KMS-11 (cell line): ENCODE results near the gene ARHGAP24.

Source experiments
- H2AFZ ChIP-seq: fragments of 200-600 bp; sonication (generic); 2 replicates; pipeline ENCODE4 v1.6.1; 2016; ENCODE audit warnings: antibody characterized with exemption, mixed run types, low read depth
- H3K27ac ChIP-seq: fragments of 200-600 bp; sonication (generic); 2 replicates; pipeline ENCODE4 v1.6.1; 2016; ENCODE audit warnings: mild to moderate bottlenecking, mixed run types
- H3K27me3 ChIP-seq: fragments of 200-600 bp; sonication (generic); 2 replicates; pipeline ENCODE4 v1.6.1; 2017; ENCODE audit warnings: mild to moderate bottlenecking, low read depth, mixed run types, moderate library complexity; ENCODE audit not compliant: insufficient read depth
- H3K36me3 ChIP-seq: fragments of 200-600 bp; sonication (generic); 2 replicates; pipeline ENCODE4 v1.6.1; 2017; ENCODE audit warnings: mild to moderate bottlenecking, mixed run types; ENCODE audit not compliant: insufficient read depth
- H3K4me1 ChIP-seq: fragments of 200-600 bp; sonication (generic); 2 replicates; pipeline ENCODE4 v1.6.1; 2016; ENCODE audit warnings: mild to moderate bottlenecking, low read depth, mixed run types; ENCODE audit not compliant: poor library complexity, severe bottlenecking
- H3K4me2 ChIP-seq: fragments of 200-600 bp; sonication (generic); 2 replicates; pipeline ENCODE4 v1.7.0; 2016; ENCODE audit warnings: mild to moderate bottlenecking, mixed run types
- H3K4me3 ChIP-seq: fragments of 200-600 bp; sonication (generic); IDR thresholded peaks from 2 replicates; pipeline ENCODE4 v1.6.1; 2017; ENCODE audit warnings: low read depth, low read length, mixed read lengths; ENCODE audit not compliant: insufficient read depth
- H3K79me2 ChIP-seq: fragments of 200-600 bp; sonication (generic); 2 replicates; pipeline ENCODE4 v1.6.1; 2016; ENCODE audit warnings: low read depth, mixed run types; ENCODE audit not compliant: insufficient read depth
- H3K9ac ChIP-seq: fragments of 200-600 bp; sonication (generic); 2 replicates; pipeline ENCODE4 v1.6.1; 2016; ENCODE audit warnings: mild to moderate bottlenecking, mixed run types
- H4K20me1 ChIP-seq: fragments of 200-600 bp; sonication (generic); 2 replicates; pipeline ENCODE4 v1.6.1; 2016; ENCODE audit warnings: mild to moderate bottlenecking, mixed run types; ENCODE audit not compliant: insufficient read depth
- CTCF ChIP-seq: fragments of 200-600 bp; sonication (generic); conservative IDR thresholded peaks from 2 replicates; pipeline ENCODE4 v1.6.1; 2017; ENCODE audit warnings: low read depth, mild to moderate bottlenecking, antibody characterized with exemption, low read length, moderate library complexity, mixed read lengths

Gene ARHGAP24

GRCh38 chr4:85717847-85718246 is 242.9 kb downstream of the ARHGAP24 start:
- Histone ChIP-seq H3K79me2 (no peaks in the 10 kb centered on the region), H3K4me1 (no peaks in the 10 kb centered on the region), H3K27me3 (no peaks in the 10 kb centered on the region), H4K20me1 (no peaks in the 10 kb centered on the region), H3K36me3 (no peaks in the 10 kb centered on the region), H3K4me3 (no peak overlapping the region), H3K9ac (no peak overlapping the region), H3K4me2 (no peak overlapping the region), H3K27ac (no peak overlapping the region), H2AFZ (no peak overlapping the region)
- no peak for TF ChIP-seq CTCF

- no peak overlapping the region for H3K27ac ChIP-seq
- no peak overlapping the region for H3K4me3 ChIP-seq
- H3K36me3 ChIP-seq: no peaks in the 10 kb centered on the region
- TF ChIP-seq CTCF: no peak
- no peaks in the 10 kb centered on the region for H3K27me3 ChIP-seq
- no peak overlapping the region for H2AFZ ChIP-seq
- no peak overlapping the region for H3K9ac ChIP-seq
- H3K79me2 ChIP-seq: no peaks in the 10 kb centered on the region
- H3K4me2 ChIP-seq: no peak overlapping the region
- no peaks in the 10 kb centered on the region for H3K4me1 ChIP-seq
- no peaks in the 10 kb centered on the region for H4K20me1 ChIP-seq
These were observed 245.8 kb downstream of the ARHGAP24 start for GRCh38 chr4:85720735-85721134.

GRCh38 chr4:85722401-85722800 is 247.5 kb downstream of the ARHGAP24 start:
- TF ChIP-seq CTCF: no peak
- Histone ChIP-seq H3K4me2 (no peak overlapping the region), H3K36me3 (no peaks in the 10 kb centered on the region), H3K79me2 (no peaks in the 10 kb centered on the region), H3K27ac (no peak overlapping the region), H3K4me1 (no peaks in the 10 kb centered on the region), H3K4me3 (no peak overlapping the region), H3K9ac (no peak overlapping the region), H2AFZ (no peak overlapping the region), H3K27me3 (no peaks in the 10 kb centered on the region), H4K20me1 (no peaks in the 10 kb centered on the region)

- Histone ChIP-seq H4K20me1 (no peaks in the 10 kb centered on the region), H3K27ac (no peak overlapping the region), H3K79me2 (no peaks in the 10 kb centered on the region), H3K9ac (no peak overlapping the region), H2AFZ (no peak overlapping the region), H3K4me1 (no peaks in the 10 kb centered on the region), H3K4me3 (no peak overlapping the region), H3K4me2 (no peak overlapping the region), H3K27me3 (no peaks in the 10 kb centered on the region), H3K36me3 (no peaks in the 10 kb centered on the region)
- no peak for TF ChIP-seq CTCF
These were observed 247.9 kb downstream of the ARHGAP24 start for GRCh38 chr4:85722807-85723206.
